GM19328 (cell line): ENCODE results near the gene SEC14L1.
"Not testable (repeated sequence)": the region's sequence is repeated elsewhere in the genome, so short reads cannot be mapped to it uniquely, and the experiment has no call there.

Experiments used
- ATAC-seq: cut with Tn5 transposase; IDR thresholded peaks from one replicate; pipeline ENCODE4 v1.9.1; 2021; ENCODE audit warnings: mild to moderate bottlenecking, moderate library complexity; ENCODE audit not compliant: unreplicated experiment

SEC14L1 gene

DNA sequence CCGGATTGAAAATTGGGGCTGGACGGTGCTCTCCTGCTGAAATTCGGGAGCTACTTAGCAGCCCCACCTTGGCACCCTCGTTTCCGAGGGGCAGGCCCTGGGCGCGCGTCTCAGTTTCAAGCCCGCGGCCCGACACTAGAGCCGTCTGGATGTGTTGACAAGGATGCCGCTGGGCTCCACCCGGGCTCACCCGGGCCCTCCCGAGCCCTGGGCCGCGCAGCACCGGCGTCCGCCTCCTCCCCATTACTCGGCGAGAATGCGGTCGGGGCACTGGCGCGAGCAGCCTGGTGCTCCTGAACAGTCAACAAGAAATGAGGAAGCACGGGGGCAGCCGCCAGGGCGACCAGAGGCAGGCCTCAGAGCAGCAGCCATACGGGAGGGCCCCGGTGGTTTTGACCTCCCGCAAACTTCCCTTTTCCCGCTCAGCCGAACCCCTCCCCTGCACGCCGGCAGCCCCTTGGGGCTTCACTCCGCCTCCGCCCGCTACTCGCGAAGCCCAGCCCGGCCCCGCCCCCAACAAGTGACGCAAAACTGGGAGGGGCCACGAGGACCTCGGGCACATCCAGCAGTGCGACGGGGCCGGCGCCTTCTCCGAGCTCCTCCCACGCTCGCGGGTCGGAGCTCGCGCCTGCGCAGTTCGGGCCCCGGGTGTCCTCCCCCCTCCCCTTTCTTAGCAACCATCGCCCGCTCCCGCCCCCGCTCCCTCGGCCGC lies 447 bp upstream of the SEC14L1 start:
- peak; percentile 89 for ATAC-seq

DNA sequence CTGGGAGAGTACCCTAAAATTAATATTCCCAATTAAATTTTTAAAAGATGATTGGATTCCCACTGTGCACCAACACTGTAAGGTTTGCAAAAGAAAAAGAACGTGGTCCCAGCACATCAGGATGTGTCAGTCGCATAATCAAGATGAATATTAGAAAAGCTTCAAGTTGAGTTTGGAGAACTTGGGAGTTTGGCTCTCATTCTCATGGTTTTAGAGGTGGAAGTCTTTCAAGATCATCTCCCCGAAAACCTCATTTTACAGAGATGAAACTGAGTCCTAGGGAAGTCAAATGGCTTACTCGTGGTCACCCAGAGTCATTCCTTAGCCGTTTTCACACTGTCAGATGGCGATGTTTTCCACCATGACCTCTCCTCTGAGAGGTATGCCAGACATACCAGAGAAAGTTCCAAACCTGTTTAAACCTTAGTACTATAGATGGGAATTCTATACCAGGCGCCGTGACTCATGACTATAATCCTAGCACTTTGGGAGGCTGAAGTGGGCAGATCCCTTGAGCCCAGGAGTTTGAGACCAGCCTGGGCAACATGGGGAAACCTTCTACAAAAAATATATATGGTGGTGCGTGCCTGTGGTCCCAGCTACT lies 1.2 kb downstream of the SEC14L1 start:
- ATAC-seq = no peak

DNA sequence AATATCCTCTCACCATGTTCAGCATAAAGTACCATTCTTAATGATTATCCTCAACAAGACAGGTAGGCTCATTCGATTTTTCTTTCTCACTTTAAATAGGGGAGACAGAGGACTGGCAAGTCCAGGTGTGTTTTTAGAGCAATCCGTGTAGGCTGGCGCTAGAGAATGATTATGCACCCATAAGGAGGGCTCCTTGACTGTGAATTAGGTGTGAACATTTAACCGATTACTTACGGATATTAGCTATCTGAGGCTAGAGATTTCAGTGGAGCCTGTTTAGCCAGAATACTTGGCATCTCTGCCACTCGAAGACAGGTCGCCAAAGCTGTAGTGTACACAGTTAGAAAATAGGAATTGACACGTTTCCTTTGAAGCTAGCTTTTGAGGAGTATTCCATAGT lies 1.9 kb downstream of the SEC14L1 start:
- no peak for ATAC-seq

DNA sequence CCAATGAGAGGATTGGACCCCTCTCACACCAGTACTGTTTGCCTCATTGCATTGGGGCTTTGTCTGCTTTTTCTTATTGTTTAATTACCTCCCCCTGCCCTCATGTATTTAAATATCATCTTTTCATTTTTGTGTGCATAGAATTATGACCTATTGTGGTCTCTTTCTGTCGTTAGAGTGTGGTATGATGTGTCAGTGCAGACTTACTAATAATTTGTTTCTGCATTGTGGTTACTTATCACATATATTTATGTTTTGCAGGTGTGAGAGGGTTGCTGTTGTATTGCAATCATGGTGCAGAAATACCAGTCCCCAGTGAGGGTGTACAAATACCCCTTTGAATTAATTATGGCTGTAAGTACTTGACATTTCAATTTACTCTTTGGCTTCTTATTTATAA lies 2.5 kb downstream of the SEC14L1 start:
- ATAC-seq = no peak

DNA sequence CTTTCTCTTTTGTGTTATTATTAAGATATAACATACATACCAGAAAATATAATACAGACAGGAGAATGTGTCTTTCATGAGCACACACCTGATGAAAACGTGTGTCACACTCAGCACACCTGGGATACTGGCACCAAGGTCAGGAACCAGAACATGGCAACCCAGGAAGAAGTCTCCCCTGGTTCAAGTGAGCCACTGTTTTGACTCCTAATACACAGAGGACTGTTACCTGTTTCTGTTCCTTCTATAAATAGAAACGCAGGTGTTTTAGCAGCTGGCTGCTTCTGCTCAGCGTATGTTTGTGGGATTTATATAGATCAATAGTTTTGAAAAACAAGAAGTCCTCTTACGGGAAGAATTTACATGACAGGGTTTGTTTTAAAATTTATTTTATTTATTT lies 3.5 kb downstream of the SEC14L1 start:
- no peak for ATAC-seq

DNA sequence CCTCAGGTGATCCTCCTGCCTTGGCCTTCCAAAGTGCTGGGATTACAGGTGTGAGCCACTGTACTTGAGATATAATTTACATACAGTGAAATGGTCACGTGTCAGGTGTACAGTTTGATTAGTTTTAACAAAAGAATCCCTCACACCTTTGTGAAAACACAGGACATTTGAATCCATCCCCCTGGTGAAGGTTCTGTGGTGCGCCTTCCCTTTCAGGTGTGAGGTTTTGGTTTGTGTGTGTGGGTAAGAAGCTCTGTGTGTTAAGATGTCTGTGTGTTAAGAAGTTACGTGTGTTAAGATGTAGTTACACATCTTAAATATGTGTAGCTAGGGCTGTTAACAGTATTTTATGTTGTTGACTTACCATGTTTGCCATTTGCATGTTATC lies 4.4 kb downstream of the SEC14L1 start:
- ATAC-seq = no peak

DNA sequence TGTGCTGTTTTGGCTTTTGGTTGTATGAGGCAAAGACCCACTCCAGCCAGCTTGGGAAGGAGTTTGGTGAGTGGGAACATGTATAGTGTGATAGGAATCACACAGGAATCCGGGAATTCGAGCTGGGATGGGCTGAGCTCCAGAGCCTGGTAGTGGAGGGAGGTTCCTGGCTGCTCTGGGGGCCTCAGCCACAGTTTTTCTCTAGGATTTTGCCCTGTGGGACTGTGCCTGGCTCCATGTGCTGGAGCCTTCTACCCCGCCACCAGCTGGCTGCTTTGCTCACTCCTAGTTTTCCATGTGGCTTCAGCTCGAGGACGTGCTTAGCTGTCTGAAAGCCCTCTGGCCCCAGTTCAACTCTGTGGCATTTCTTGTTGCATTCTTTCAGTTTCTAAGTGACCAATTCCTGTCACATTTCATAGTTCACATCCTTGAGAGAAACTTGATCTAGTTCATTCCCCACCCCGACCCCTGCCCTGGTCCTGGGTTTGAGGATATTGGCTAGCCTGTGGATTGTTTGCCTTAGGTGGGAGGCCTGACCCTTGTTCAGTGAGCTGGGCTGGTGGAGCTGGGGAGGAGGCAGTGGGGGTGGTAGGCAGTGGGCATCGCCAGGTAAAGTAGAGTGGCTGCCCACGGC lies 5.0 kb downstream of the SEC14L1 start:
- ATAC-seq = no peak

DNA sequence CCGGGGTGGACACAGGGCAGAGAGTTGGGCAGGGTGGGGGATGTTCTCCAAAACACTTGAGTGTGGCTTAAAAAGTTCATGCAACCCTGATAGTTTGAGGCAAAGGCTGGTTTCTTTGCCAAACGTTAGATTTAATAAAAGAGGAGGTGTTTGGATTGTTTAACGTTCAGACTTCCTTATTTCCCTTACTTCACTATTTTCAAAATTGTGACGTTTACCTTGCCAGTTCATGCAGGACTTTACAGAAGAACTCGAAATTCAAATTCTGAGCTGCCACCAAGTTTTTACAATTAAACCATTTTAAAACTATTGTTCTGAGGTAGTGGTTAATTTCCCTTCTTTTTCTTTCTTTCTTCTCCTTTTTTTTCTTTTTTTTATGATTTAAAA lies 5.5 kb downstream of the SEC14L1 start:
- no peak for ATAC-seq

DNA sequence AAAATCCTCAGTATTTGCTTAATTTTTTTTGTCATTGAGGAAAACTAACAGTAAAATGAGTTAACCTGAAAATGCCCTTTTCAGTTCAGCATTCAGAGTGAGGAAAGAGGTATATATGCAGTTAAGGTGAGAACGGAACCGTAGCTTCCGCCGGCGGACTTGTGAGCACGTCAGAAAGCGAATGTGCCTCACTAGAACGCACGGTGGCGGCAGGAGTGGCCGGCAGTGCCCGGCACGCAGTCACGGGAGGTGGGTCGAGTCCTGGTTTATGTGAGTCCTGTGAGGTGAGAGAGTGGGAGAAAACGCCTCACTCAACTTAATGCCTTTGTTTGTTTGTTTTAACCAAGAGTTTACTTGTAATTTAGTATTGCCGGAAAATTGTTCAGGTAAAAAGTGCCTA lies 6.1 kb downstream of the SEC14L1 start:
- no peak for ATAC-seq

DNA sequence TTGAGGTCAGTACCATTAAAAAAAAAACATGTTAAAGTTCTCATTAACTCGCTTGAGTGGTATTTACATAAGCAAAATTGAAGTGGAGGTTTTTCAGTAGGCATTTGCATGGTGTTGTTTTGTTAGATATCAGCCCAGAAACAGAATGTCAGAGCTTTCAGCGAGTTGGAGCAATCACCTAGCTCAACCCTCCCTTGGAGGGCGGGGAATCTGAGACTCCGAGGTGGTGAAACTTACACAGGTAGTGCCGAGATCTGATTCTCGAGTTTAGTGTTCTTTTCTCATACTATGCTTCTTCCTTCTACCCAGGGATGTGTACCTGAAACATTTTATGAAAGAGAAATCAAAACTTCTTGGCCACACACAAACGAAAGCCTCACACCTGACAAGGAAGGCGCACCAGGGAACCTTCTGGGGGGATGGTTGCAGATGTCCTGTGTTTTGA lies 6.6 kb downstream of the SEC14L1 start:
- ATAC-seq = no peak

DNA sequence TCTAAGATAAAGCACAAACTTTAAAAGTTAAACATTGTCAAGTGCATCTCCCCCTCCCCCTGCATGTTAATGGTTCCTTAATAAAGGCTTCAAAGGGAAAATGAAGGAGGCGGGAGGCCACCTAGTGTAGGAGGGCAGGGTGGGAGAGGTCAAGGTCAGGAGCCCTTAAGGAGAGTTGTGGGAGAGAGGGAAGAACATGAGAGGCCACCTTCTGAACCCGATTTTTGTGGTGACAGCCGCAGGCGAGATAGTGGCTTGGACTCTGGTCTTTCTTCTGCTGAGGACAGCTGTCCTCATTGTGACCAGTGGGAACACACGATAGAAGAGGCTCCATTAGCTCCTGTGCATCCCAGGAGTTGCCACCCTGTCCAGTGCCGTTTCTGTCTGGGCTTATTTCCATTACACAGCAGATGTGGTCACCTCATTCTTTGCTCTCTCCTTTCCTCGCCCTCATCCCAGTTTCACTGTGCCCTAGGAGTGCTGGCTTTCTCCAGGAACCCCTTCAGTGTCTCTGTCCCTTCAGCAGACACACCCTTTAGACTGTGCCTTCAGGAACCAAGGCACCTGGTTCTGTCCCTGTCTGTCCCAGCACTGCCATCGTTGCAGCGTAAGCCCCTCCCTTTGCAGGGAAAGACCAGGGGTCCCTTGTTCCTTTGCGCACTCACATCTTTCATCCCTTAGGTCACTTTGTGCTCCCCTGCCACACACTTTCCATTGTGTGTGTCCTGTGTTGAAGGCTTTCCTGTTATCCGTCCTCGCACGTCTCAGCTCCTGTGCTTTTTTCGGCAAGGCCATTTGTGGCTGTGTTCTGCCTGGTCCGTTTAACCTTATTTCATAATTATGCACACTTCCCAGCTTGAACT lies 7.5 kb downstream of the SEC14L1 start:
- ATAC-seq = no peak

DNA sequence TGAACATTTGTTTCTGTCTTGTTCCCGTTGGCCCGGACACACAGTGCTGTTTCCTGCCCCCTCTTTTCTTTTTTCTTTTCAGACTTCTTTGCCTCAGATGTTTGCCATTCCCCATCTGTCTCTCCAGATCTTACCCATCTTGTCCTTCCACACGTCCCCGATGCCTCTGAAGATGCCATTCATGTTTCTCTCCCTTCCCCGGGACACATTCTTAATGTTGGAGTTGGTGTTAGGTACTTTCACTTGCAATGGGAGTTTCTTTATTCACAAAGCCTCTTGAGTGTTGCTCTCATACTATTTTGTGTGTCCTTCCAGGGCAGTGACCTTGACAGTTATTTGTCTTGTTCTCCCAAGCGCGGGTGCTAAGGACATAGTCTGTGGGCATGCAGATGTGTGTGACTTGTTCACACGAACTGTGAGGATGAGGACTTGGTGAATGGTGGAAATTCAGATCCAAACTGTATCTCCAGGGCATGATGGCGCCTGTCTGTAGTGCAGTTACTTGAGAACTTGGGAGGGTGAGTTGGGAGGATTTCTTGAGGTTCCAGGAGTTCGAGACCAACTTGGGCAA lies 8.3 kb downstream of the SEC14L1 start:
- ATAC-seq = no peak

DNA sequence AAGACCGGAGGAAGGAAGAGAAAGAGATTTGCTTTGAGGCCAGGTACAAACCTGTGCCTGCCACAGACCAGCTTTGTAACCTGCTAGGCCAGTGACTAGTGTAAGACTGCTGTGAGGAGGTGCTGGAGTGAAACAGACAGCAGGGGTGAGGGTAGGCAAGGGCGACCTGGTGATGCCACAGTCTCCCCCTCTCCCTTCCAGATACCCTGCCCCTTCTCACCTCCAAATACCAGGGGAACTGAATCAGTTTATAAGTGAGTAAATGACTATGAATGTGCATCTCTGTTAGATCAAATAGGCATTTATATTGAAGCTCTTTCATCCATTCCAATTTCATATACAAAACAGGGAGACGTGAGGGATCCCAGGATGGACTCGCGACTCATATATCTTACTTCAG lies 9.4 kb downstream of the SEC14L1 start:
- ATAC-seq = no peak

DNA sequence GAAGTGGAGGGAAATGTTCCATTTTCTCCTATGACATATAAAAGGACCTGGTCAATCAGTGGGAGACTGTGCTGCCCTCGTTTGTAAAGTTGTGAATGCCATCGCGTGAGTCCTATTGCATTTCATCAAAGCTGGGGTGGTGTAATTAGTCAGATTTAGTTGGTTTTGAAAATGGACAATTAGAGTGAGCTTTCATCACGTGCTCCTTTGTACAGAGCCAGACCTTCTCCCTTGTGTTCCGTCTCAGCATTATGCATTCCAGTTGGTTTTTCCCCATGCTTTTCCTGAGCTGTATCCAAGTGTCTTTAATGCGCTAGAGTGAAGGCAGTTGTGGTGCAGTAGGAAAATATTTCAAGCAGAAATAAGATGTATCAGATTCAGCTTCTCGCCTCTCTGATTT lies 10.4 kb downstream of the SEC14L1 start:
- no peak for ATAC-seq

DNA sequence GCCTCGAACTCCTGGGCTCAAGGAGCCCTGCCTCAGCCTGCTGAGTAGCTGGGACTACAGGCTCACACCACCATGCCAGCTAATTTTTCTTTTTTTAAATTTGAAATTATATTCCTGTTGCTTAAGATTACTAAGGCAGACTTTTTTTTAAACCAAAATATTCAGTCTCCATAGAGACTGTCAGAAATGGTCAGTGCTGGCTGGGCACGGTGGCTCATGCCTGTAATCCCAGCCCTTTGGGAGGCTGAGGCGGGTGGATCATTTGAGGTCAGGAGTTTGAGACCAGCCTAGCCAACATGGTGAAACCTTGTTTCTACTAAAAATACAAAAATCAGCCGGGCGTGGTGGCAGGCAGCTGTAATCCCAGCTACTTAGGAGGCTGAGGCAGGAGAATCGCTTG lies 11.3 kb downstream of the SEC14L1 start:
- ATAC-seq = not testable (repeated sequence)

DNA sequence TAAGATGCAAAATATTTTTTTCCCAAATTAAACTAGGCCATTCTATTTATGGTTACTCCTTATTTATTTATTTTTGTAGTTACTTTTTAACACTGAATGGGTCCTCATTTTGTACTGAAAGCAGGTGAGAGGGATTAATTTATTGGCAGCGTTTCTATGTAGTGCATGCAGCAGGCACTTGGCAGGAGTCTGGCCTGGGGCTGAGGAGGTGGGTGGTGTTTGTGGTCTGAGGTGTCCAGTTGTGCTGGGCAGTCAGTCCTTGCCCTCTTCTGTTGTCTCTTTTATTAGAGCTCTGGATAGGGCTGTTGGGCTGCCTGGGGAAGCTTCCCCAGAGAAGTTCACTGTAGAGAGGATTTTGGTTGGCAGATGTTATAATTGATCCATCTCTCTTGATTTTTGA lies 12.7 kb downstream of the SEC14L1 start:
- ATAC-seq = no peak

DNA sequence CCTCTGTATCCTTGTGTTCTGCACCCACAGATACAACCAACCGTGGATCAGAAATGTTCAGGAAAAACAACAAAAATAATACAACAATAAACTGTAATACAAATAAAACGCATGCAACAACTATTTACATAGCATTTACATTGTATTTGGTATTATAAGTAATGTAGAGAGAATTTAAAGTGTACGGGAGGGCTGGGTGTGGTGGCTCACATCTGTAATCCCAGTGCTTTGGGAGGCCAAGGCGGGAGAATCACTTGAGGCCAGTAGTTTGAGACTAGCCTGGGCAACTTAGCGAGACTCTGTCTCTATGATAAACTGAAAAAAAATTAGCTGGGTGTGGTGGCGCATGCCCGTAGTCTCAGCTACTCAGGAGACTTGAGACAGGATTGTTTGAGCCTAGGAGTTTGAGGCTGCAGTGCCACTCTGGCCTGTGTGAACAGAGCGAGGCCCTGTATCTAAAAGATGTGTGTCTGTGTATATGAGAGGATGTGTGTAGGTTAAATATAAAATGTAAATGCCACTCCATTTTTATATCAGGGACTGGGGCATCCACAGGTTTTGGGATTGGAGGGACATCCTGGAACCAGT lies 13.3 kb downstream of the SEC14L1 start:
- ATAC-seq = no peak

DNA sequence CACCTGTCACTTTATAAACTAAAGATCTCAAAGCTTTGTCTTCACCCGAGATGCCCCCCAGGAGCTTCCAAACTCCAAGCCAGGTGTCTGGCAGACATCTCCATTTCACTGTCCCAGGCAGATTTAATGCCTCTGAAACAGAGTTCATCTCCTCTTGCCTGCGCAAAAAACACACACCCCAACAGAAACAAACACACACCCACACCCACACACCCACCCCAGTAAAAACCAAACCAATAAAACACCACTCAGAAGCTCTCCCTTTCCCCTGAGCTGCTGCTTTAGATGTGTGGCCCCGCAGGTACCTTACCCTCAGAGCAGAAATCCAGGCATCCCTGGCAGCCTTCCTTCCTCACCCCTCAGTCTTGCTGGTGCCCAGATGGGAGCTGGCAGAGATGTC lies 14.4 kb downstream of the SEC14L1 start:
- no peak for ATAC-seq

DNA sequence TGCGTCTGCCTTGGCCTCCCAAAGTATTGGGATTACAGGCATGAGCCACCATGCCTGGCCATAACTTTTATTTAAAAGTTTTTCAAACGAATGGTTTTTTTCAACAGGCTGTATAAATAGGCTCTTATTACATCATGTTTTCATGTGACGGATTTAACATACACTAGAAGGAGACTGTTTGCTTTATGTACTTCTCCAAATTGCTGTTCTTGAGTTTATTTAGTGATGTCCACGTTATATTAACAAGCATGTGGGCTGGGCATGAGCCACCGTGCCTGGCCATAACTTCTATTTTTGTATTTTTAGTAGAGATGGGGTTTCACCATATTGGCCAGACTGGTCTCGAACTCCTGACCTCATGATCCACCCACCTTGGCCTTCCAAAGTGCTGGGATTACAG lies 17.0 kb downstream of the SEC14L1 start:
- not testable (repeated sequence) for ATAC-seq

DNA sequence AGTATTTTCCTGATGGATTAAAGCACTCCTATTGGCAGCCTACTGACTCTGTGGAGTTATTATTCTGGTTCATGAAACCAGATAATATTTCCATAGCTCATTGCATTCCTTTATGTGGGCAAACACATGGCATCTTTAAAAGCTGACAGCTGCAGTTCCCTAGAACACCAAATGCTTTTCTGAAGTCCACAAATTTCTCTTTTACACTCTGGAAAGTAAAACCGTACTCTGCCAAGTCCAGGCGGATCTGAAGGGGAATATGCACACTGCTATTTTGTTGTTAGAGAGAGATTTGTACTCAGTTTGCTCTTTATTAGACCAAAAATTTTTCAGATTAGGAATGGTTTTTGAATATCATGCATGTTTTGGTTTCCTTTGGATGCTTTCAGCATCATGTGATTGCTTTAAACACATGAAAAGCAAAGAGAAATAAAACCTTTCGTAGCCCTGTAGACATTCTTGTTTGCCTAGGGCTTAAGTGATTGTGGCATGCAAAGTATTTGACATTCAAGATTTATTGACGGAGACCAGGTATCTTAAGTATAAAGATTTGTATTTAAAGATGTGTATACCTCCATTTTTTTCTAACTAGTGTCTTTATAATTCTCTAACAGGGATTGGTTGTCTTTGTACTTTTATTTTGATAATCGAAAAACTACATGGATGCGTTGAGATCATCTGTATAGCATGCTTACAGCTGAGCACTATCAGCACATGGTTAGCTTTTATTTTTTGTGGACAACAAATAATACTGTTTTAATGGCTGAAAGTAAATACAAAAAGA lies 19.5 kb downstream of the SEC14L1 start:
- ATAC-seq = no peak
